LNCAP (cell line): ENCODE results near the gene M6PR.

ENCODE experiments used
- TF ChIP-seq, protein P1 (sequence below): fragments of 450-650 bp; IDR thresholded peaks from 2 replicates; pipeline ENCODE4 v1.5.1; 2017; ENCODE audit warnings: mild to moderate bottlenecking

Gene M6PR

DNA sequence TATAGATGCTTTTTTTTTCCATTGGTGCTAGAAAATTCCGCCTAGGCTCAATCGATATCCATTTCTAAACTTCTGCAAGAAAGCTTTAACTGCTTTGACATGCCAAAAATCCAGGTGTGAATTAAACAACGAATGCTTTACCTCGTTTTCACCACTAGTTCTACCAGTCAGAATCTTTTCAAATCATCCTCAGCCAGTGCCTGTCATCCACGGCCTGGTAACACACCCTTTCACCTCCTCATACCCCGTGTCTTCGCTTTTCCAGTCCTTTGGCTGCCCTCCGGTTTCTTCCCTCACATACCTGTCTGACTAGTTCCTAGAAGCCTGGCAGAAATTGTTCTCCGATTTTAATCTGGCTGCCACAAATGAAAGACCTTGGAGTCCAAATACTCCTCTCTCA lies 36.5 kb downstream of the M6PR start:
- TF ChIP-seq, protein P1, sequence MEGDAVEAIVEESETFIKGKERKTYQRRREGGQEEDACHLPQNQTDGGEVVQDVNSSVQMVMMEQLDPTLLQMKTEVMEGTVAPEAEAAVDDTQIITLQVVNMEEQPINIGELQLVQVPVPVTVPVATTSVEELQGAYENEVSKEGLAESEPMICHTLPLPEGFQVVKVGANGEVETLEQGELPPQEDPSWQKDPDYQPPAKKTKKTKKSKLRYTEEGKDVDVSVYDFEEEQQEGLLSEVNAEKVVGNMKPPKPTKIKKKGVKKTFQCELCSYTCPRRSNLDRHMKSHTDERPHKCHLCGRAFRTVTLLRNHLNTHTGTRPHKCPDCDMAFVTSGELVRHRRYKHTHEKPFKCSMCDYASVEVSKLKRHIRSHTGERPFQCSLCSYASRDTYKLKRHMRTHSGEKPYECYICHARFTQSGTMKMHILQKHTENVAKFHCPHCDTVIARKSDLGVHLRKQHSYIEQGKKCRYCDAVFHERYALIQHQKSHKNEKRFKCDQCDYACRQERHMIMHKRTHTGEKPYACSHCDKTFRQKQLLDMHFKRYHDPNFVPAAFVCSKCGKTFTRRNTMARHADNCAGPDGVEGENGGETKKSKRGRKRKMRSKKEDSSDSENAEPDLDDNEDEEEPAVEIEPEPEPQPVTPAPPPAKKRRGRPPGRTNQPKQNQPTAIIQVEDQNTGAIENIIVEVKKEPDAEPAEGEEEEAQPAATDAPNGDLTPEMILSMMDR, result peak; percentile 42

DNA sequence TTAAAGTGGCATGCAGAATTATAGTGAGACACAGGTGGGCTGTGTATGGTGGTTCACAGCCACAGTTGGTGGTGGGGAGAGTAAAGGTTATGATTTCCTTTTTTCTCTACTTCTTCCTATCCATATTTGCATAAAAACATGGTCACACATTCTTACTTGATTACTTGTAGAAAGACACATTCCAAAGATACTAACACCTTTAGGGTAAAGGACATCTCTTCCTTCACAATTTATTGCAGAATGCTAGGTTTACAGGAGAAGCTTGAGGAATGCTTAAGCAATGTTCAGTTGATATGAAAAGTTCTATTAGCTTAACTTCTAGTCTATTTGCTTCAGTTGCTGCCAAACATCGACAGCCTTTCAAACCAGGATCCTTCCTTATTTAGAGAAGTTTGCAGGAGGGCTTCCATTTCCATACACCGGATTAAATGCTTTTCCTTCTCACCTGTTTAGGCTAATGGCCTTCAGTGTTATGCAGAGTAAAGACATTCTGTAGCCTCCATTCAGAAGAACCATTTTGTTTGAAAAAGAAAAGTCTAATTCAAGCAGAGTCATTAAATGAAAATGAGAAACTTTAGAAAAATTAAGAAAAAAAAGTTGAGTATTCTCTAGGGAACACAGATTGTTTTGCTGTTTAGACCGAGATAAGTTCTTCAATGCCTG lies 37.7 kb downstream of the M6PR start:
- TF ChIP-seq, protein P1, result no peak

DNA sequence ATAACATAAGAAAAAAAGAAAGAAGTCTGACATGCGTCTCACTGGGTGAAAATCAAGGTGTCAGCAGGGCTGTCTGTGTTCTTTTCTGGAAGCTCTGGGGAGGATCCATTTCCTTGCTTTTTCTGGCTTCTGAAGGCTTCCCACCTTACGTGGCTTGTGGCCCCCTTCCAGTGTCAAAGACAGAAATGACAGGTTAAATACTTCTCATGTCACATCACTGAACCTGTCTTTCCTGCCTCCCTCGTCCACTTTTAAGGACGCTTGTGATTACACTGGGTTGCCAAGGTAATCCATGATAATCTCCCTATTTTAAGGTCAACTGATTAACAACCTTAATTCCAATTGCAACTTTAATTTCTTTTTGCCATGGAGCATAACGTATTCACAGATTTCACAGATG lies 39.7 kb downstream of the M6PR start:
- TF ChIP-seq, protein P1, result no peak

DNA sequence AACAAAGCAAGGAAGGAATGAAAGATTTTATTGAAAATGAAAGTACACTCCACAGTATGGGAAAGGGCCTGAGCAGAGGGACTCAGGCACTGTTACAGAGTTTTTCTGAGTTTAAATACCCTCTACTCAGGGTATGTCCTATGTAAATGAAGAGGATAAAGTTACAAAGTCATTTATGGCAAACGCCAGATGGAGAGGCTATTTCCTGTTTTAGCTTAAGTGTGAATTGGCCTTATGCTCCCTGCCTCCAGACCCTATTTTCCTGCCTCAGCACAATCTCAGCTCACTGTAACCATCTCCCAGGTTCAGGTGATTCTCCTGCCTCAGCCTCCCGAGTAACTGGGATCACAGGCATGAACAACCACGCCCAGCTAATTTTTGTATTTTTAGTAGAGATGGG lies 41.9 kb downstream of the M6PR start:
- TF ChIP-seq, protein P1, result no peak

GRCh38 chr12:8906266-8907180 lies 42.9 kb downstream of the M6PR start:
- TF ChIP-seq, protein P1, result no peak

DNA sequence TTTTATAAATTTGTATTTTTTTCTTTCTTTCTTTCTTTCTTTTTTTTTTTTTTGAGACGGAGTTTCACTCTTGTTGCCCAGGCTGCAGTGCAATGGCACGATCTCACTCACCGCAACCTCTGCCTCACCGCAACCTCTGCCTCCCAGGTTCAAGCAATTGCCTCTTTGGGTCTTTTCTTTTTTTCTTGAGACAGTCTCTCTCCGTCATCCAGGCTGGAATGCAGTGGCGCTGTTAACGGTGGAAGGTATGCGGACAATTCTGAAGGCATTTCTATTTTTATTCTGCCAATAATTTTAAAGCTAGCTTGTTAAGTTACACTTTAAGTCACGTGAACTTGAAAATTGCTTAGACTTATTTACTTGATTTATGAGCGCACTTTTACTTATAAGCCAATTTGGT lies 43.9 kb downstream of the M6PR start:
- TF ChIP-seq, protein P1, result no peak

- TF ChIP-seq, protein P1, result no peak
Observed at GRCh38 chr12:8904665-8905064, 44.8 kb downstream of the M6PR start.
